Dermis microvascular lymphatic vessel endothelial cell (primary cell): ENCODE data around the gene GDPD4. TPM values are rescaled to one million over a fixed set of nuclear protein-coding genes. Genes with fewer than 3 reads are reported as not detected.
A peak's percentile ranks its signal among the peaks of the same experiment; 100 is the strongest.

Experiments used
- DNase-seq, 2 donors: peaks; one replicate each; pipeline versions ENCODE4 v3.0.0 to v3.0.0-alpha.2; 2010; ENCODE audit warnings: low read depth in 2 of 2
- total RNA-seq: library from RNA; depleted of rRNA; stranded (reverse); fragments of >200 nt; gene quantifications from 2 replicates; pipeline ENCODE4 v1.2.1, GENCODE V29; 2014

Gene GDPD4
- total RNA-seq, 1 donor from 2014 or later, result not detected

- peak; percentile 3 to 70 for DNase-seq
Observed at GRCh38 chr11:77244277-77245027, 57.0 kb downstream of the GDPD4 start.

- DNase-seq, result no peak
Observed at GRCh38 chr11:77236901-77237300, 64.6 kb downstream of the GDPD4 start.

- DNase-seq, result no peak
Observed at GRCh38 chr11:77233011-77233410, 68.5 kb downstream of the GDPD4 start.

GRCh38 chr11:77232242-77232641 lies 69.2 kb downstream of the GDPD4 start:
- DNase-seq, result no peak

- no peak for DNase-seq
Observed at GRCh38 chr11:77231800-77232199, 69.7 kb downstream of the GDPD4 start.

GRCh38 chr11:77230878-77231605 lies 70.4 kb downstream of the GDPD4 start:
- DNase-seq, result no peak

GRCh38 chr11:77223797-77224196 lies 77.7 kb downstream of the GDPD4 start:
- no peak for DNase-seq

GRCh38 chr11:77217156-77217555 lies 84.3 kb downstream of the GDPD4 start:
- no peak for DNase-seq

- DNase-seq, result no peak
Observed at GRCh38 chr11:77215106-77215505, 86.4 kb downstream of the GDPD4 start.

- no peak for DNase-seq
Observed at GRCh38 chr11:77214557-77214956, 86.9 kb downstream of the GDPD4 start.

- no peak for DNase-seq
Observed at GRCh38 chr11:77213589-77214428, 87.7 kb downstream of the GDPD4 start.

GRCh38 chr11:77213029-77213579 lies 88.4 kb downstream of the GDPD4 start:
- no peak for DNase-seq

GRCh38 chr11:77212314-77213007 lies 89.0 kb downstream of the GDPD4 start:
- no peak for DNase-seq

GRCh38 chr11:77211594-77212251 lies 89.8 kb downstream of the GDPD4 start:
- no peak for DNase-seq

- DNase-seq, result no peak
Observed at GRCh38 chr11:77211040-77211451, 90.4 kb downstream of the GDPD4 start.

GRCh38 chr11:77209663-77210062 lies 91.8 kb downstream of the GDPD4 start:
- DNase-seq, result no peak

GRCh38 chr11:77208535-77208934 lies 93.0 kb downstream of the GDPD4 start:
- DNase-seq, result no peak

GRCh38 chr11:77207618-77208313 lies 93.7 kb downstream of the GDPD4 start:
- no peak for DNase-seq

- DNase-seq, result no peak
Observed at GRCh38 chr11:77207019-77207485, 94.4 kb downstream of the GDPD4 start.
